Measurements from ENCODE around the gene LRMDA.

Gene LRMDA
- total RNA-seq = 0 reads per million in 2 experiments

DNA sequence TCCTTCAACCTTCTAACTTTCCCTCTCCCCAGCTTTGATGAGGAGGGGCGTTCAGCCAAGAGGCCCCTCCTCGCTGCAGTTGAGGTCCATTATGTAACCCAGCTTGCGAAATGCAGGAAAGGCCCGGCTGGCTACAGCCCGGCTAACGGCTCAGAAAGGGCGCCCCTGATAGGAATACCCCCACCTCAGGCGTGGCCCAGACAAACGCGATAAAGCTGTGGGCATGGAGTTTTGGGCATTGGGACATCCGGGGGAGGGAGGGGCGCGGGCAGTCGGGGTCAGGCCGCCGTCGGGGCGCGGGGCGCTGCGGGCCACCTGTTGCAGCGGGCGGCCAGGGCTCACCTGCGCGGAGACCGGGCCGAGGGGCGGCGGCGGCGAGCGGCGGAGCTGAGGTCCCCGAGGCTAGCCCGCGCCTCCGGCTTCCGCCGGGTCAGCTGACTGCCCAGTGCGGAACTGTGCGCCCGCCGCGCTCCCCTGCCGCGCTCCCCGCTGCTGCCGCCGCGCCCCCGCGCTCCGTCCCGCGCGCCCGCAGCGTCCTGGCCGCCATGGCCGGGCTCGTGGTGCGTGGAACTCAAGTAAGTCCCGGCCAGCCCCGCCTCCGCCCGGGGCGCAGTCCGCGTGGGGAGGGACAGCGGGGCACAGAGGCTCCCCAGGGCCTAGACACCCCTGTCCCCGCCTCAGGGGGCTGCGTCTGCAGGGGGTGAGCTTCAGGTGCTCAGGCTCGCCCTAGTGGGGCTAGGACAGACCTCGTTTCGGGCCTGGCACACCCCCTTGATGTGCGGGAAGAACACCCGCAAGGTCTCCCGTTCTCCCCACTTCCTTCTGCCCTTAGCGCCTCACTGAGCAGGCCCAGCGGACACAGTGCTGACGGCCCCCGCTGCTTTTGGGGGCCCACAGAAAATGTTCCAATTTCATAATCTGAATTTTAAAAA lies at the start of gene LRMDA:
TSS of gene LRMDA (plus strand) at position 445 of the 932 bp plus-strand sequence.
- DNase-seq (ENCODE audit: low read depth) = no peak

DNA sequence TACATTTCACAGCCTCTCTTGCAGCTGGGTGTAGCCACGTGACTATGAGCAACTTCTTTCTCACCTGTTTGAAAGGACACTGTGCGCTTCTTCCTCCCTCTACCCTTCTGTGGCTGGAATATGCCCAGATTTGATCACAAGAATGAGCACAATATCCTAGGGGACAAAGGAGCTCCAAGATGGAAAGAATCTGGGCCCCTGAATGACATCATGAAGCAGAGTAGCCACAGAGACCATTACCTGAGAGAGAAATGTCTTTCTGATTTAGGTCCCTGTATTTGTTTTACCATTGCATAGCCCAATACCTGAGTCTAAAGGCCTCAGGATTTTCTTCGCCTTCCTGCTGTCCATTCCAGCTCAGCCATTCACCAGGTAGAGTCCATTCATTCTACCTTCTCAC lies 45.3 kb upstream of the LRMDA start:
- DNase-seq (ENCODE audit: low read depth) = no peak

GRCh38 chr10:75388082-75388481 lies 43.3 kb upstream of the LRMDA start:
- DNase-seq (ENCODE audit: low read depth) = no peak

GRCh38 chr10:75390178-75390577 lies 41.2 kb upstream of the LRMDA start:
- DNase-seq (ENCODE audit: low read depth) = no peak

GRCh38 chr10:75392271-75392670 lies 39.2 kb upstream of the LRMDA start:
- no peak for DNase-seq (ENCODE audit: low read depth)

DNA sequence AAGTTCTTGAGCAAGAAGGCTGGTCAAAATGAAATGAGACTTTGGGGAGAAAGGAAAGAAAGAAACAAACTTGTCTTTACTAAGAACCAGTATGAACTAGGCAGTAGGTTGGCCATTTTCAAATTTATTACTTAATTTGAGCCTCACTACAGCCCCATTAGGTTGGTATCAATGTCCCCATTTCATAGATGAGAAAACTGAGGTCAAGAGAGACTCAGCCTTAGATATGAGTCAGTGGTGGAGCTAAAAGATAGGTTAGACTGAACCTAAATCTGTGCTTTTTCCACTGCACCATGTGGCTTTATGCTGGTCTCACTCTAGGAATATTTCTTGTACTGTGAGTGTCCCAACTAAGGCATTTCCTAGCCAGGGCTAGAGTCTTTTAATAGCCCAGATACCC lies 38.7 kb upstream of the LRMDA start:
- no peak for DNase-seq (ENCODE audit: low read depth)

- no peak for DNase-seq (ENCODE audit: low read depth)
Observed at GRCh38 chr10:75394221-75394620, 37.2 kb upstream of the LRMDA start.

DNA sequence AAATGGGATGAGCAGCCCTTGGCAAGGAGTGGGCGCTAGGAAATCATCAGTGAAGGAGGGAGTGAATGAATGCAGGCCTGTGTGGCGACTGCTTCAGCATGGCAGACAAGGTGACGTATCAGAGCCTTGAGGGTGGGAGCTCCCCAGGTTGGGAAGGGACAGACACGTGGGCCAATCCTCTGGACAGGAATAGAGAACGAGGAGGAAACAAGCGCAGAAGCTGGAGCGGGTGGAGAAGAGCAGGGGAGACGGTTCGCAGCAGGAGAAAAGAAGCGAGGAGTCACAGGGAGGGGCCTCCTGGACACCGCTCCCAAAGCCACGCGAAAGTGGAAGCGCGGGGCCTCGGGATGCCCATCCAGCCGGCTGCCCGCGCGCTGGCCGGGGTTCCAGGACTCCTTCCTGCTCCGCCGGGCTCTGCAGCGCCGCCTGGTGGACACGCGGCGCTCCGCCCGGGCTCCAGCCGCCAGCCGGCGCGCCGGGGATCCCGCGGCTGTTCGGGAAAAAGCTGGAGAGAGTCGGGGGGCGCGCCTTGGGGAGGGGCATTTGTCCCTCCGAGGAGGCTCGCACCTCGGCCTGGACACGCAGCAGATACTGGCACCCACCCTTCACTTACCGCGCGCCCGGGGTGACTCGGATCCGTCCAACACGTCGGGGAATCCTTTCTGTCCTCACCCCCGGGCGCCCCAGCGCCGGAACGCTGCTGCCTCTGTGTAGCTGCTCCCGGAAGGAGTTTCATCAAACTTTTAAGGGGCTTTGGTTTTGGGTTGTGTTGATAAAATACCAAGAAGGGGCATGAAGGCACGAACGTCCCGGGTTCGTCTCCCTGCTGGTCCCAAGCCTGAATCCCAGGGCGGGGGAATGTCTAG lies 36.1 kb upstream of the LRMDA start:
- no peak for DNase-seq (ENCODE audit: low read depth)

- no peak for DNase-seq (ENCODE audit: low read depth)
Observed at GRCh38 chr10:75395932-75396630, 35.3 kb upstream of the LRMDA start.

GRCh38 chr10:75396631-75397495 lies 34.6 kb upstream of the LRMDA start:
- no peak for DNase-seq (ENCODE audit: low read depth)

GRCh38 chr10:75397496-75398199 lies 33.8 kb upstream of the LRMDA start:
- DNase-seq (ENCODE audit: low read depth) = no peak

GRCh38 chr10:75398200-75398691 lies 33.2 kb upstream of the LRMDA start:
- no peak for DNase-seq (ENCODE audit: low read depth)

DNA sequence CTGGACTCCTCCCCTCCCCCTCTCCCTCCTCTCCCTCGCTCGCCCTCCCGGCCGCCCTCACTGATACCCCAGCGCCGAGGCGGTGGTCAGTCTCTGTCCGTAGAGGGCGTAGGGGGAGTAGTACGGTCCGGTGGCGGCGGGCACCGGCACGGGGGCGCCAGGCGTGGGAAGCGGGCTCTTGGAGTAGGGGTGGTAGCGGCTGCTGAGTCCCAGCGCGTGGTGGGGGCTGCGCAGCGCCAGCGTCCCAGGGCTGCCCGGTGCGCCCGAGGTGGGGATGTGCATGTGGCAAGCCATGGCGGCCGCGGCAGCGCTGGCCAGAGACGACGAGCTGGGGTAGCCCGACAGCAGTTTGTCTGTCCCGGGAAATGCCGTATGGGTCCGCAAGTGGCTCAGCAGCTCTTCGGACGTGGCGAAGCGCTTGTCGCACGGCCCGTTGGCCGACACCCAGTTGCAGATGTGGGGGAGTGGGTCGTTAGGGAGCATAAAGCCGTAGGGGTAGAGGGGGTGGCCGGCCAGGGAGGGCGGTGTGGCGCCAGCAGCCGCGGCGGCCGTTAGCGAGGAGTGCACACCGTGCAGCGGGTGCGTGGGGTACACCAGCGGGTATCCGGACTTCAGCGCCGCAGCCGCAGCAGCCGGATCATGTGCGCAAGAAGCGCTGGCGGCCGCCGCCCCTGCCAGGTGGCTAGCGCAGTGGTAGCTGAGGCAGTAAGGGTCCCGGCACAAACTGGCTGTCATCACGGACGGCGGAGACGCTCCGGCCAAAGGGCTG lies 32.5 kb upstream of the LRMDA start:
- DNase-seq (ENCODE audit: low read depth) = no peak

DNA sequence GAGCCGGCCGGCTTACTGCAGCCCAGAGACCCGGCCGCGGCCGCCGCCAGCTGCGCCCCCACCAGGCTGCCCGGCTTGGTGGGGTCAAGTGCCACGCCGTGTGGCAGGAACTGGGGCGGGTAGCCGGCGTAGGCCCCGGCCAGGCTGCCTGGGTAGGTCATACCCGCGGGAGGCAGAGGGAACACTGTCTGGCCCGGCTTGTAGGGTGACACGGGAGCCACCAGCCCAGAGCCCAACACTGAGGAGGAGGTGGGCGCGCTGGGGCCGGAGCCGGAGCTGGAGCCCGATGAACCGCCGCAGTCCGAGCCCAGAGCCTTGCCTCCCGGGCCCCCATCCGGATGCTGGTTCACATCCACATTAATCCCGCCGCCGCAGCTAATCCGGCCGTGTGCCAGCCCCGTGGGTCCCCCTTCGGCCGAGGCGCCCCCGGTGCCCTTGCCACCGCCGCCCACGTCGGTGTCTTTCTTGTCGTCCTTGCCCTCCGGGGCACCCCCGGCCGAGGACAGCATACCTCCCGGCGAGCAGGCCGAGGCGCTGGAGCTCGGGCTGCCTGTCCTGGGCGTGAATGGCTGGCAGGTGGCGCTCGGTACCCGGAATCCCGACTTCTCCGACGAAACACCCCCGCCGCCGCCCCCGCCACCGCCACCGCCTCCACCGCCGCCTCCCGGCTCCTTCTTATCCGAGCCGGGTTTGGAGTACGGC lies 31.8 kb upstream of the LRMDA start:
- DNase-seq (ENCODE audit: low read depth) = no peak

DNA sequence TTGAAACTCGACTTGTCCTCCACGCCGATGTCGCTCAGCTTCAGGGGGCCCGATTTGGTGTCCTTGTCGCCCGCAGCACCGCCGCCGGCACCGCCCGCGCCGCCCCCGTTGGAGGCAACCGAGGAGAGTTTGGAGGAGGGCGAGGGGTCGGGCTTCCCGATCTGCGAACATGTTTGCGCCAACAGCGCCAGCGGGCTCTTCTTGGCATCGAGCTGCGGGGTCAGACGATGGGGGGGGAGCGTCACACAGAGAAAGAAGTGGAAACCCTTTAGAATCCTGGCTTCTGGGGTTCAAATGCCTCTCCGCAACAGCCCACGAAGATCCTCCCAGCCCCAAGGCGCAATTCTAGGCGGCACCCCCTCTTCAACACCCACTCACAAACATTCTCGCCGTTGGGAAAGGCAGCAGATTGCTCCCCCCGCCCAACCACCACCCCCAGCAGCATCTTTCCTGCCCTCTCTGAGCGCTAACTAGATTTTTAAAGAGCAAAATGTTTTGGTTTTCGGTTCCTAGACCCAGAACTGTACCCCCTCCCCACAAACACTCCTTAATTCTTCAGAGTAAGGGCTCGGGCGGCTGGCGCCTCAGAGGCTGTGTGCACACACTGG lies 31.2 kb upstream of the LRMDA start:
- DNase-seq (ENCODE audit: low read depth) = no peak

DNA sequence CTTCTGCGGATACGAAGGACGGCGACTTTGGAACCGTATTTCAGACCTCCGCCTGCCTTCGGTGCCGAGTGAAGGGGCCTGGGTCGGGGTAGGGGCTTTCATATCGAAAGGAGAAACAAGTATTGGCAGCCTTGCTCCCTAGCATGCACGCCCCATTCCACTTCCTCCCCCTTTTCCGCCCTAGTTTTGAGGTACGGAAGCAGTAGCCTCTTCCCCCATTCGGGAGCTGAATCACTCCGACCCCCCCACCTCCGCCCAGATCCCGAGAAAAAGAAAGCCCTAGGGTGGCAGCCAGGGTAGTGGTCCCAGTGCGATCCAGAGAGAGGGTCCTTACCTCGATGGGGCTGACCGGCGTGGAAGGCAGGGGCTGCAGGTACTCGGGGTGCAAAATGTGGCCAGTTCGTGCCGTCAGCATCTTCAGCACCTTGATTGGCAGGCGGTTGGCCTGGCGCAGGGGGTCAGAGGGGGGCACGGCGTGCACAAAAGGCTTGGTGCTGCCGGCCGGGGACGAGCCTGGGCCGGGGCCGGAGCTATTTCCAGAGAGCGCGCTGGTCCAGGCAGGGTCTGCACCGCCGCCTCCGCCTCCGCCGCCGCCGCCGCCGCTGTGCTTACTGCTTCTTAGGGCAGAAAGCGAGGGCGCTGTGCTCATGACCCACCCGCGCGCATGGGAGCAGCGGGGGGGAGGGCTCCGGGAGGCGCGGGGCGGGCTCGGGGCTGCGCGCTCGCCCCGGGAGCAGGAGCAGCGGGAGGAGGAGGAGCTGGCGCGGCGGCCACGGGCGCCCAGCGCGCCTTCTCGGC lies 30.5 kb upstream of the LRMDA start:
- DNase-seq (ENCODE audit: low read depth) = no peak

DNA sequence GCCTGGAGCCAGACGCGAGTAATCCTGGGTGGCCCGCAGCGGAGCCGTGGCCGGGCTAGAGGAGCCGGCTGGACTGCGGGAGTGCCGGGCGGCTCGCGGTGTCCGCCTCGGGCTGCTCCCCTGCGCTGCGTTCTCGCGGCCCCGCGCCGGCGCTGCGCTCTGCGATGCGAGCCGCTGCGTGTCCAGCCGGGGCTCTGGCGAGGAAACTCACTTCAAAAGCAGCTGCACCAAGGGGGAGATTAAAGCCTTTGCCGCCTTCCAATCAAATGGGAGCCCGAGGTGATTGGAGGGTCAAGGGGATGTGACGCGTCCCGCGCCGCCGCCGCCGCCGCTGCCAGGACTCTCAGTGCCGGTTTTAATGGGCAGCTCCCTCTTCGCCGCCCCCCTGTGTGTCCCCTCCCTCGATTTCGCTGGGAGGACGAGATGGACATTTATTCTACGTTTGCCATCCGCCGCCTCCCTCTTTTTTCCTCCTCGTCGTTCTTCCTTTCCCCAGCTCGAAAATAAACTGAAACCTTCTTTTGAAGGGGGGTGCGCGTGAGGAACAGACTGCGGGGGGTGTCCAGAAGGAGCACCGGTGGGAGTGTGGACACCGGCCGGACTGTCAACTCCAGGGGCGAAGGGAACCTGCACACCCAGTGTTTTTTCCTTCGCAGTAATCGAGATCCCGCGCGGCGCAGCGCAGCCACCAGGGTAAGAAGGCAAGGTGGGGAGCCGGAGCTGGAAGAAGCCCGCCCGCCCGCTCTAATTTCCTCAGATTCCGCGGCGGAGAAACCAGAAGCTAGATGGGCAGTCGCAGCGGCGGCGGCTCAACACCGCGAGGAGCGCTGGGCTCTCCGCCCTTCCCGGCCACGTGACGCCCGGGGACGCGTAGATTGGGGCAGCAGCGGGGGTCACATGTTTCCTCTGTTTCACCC lies 29.6 kb upstream of the LRMDA start, which contains the start of gene ZNF503:
TSS of gene ZNF503 (minus strand) at position 196 of the 917 bp plus-strand sequence. CDS start 345 bp downstream, outside the sequence.
- DNase-seq (ENCODE audit: low read depth) = no peak

Data from T follicular helper cell (primary cell).